ENCODE data around the gene CCNH.

CCNH gene

DNA sequence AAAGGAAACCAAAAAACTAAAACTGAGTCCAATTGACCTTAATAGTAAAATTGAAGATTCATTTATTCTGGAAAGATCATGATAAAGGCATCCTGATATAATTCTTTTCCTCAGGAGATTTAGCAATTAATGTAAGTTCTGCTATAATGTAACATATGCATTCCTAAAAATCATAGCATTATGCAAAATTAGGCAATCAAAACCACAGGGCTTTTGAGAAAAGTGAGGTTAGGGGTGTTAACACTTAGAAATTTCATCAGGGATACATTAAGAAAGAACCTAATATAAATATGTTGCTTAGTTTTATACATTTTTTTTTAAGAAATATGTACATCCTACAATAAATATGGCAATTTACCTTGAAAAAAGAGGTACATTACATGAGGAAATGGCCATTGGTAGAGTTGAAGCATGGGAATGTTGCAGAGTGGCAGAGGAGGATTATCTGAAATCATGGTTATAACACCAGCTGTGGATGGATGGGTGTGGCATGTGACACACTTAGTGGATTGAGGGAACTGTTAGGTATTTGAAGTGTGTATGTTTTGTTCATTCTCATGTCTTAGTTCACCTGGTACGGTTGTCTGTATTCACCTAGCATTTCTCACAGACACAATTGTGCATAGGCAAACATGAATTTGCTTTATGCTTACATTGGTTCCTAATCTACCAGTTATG lies 51.1 kb downstream of the CCNH start:
- Histone ChIP-seq H3K27ac (no peak overlapping the region), H3K4me3 (ENCODE audit: low read depth, low read length) (no peak overlapping the region), H3K27me3 (replicated peaks) (no peaks in the 10 kb centered on the region), H3K36me3 (replicated peaks) (no peaks in the 10 kb centered on the region)
- no peak for DNase-seq
- TF ChIP-seq, protein P1, sequence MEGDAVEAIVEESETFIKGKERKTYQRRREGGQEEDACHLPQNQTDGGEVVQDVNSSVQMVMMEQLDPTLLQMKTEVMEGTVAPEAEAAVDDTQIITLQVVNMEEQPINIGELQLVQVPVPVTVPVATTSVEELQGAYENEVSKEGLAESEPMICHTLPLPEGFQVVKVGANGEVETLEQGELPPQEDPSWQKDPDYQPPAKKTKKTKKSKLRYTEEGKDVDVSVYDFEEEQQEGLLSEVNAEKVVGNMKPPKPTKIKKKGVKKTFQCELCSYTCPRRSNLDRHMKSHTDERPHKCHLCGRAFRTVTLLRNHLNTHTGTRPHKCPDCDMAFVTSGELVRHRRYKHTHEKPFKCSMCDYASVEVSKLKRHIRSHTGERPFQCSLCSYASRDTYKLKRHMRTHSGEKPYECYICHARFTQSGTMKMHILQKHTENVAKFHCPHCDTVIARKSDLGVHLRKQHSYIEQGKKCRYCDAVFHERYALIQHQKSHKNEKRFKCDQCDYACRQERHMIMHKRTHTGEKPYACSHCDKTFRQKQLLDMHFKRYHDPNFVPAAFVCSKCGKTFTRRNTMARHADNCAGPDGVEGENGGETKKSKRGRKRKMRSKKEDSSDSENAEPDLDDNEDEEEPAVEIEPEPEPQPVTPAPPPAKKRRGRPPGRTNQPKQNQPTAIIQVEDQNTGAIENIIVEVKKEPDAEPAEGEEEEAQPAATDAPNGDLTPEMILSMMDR (IDR thresholded peaks at IDR 0.05; ENCODE audit: low read depth, low read length, missing control alignments): no peak
- in situ Hi-C loops (cut with HindIII; ENCODE audit: low pct_ligation_motif_present, low sequenced_read_pairs): no loop called here

DNA sequence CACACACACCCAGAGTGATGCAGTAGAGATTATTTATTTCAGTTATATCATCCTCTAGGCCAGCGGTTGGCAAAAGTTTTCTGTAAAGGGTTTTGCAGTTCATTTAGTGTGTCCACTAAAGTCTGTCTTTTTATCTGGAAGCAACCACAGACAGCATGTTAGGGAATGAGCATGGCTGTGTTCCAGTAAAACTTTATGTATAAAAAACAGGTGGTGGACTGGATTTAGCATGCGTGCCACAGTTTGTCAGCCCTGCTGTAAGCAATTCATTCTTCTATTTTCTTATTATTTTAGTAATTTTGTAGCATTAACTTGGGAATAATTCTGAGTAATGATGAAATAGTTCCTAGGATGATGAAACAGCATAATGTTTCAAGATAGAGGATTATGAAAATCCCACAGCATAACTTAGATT lies 51.7 kb downstream of the CCNH start:
- H3K36me3 ChIP-seq (replicated peaks): no peaks in the 10 kb centered on the region
- no peaks in the 10 kb centered on the region for H3K27me3 ChIP-seq (replicated peaks)
- no peak for DNase-seq
- no peak overlapping the region for H3K27ac ChIP-seq
- in situ Hi-C loops (cut with HindIII; ENCODE audit: low pct_ligation_motif_present, low sequenced_read_pairs): no loop called here
- H3K4me3 ChIP-seq (ENCODE audit: low read depth, low read length): no peak overlapping the region
- TF ChIP-seq, protein P1 (IDR thresholded peaks at IDR 0.05; ENCODE audit: low read depth, low read length, missing control alignments): no peak

DNA sequence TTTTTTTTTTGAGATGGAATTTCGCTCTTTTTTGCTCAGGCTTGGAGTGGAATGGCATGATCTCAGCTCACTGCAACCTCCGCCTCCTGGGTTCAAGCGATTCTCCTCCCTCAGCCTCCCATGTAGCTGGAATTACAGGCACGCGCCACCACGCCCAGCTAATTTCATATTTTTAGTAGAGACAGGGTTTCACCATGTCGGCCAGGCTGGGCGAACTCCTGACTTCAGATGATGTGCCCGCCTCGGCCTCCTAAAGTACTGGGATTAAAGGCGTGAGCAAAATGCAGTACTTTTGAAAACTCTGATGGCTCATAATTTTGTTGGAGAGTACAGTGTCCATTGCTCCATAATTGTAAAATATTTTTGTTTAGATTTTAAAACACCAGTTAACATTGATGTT lies 52.6 kb downstream of the CCNH start:
- DNase-seq: no peak
- TF ChIP-seq, protein P1 (IDR thresholded peaks at IDR 0.05; ENCODE audit: low read depth, low read length, missing control alignments): no peak

DNA sequence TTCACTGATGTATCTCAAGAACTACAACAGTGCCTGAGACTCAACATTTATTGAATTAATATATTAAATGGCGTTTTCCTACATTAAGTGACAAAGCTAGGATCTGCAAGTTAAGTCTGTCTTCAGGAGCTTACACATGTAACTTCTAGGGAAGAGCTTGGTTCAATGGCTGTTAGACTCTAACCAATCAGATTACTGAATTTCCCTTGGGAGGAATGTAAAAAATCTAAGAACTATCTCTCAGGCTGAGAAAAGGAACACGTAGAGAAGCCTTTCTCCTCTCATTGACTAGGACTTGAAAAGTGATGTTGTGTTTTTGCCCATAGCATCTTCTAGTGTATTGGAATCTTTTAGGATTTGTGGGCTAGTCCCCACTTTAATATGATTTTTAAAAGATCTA lies 53.6 kb downstream of the CCNH start:
- Histone ChIP-seq H3K36me3 (replicated peaks) (peaks cover 16% of the 10 kb centered on the region), H3K27me3 (replicated peaks) (no peaks in the 10 kb centered on the region), H3K27ac (no peak overlapping the region), H3K4me3 (ENCODE audit: low read depth, low read length) (no peak overlapping the region)
- TF ChIP-seq, protein P1 (IDR thresholded peaks at IDR 0.05; ENCODE audit: low read depth, low read length, missing control alignments): no peak
- DNase-seq: no peak
- in situ Hi-C loops (cut with HindIII; ENCODE audit: low pct_ligation_motif_present, low sequenced_read_pairs): no loop called here

More for the DNA sequence above, 52.6 kb downstream of the CCNH start:
- Histone ChIP-seq H3K4me3 (ENCODE audit: low read depth, low read length) (no peak overlapping the region), H3K36me3 (replicated peaks) (peaks cover 6% of the 10 kb centered on the region), H3K27ac (no peak overlapping the region), H3K27me3 (replicated peaks) (no peaks in the 10 kb centered on the region)
- in situ Hi-C loops (cut with HindIII; ENCODE audit: low pct_ligation_motif_present, low sequenced_read_pairs): no loop called here

DNA sequence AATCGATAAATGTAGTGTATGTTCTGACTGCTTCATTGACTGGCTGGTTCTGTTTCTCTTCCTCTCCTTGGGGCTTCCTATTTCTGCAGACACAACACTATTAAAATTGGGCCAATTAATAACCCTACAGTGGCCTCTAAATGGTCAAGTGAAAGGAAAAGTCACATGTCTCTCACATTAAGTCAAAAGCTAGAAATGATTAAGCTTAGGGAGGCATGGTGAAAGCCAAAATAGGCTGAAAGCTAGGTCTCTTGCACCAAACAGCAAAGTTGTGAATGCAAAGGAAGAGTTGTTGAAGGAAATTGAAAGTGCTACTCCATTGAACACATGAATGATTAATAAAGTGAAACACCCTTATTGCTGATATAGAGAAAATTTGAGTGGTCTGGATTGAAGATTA lies 58.2 kb downstream of the CCNH start:
- no peak overlapping the region for H3K4me3 ChIP-seq (ENCODE audit: low read depth, low read length)
- H3K36me3 ChIP-seq (replicated peaks): peaks cover 19% of the 10 kb centered on the region
- no peak for DNase-seq
- no peak overlapping the region for H3K27ac ChIP-seq
- TF ChIP-seq, protein P1 (IDR thresholded peaks at IDR 0.05; ENCODE audit: low read depth, low read length, missing control alignments): no peak
- in situ Hi-C loops (cut with HindIII; ENCODE audit: low pct_ligation_motif_present, low sequenced_read_pairs): no loop called here
- no peaks in the 10 kb centered on the region for H3K27me3 ChIP-seq (replicated peaks)

DNA sequence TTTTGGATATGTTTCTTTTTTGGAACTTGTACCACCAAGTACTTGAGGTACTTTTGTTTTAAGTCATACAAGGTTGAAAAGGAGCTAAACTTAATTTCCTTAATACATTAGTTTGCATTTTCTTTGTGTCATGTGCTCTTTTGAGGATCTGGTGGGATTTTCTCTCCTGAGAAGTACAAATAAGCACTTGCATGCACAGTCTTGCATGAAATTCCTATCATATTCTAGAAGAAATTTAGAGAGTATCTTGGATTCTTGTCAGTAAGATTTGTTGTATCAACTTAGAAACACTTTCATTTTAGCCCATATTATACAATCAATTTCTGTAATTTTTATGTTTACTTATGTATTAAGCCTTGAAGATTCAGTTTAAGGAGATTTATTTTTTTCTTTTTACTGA lies 64.9 kb downstream of the CCNH start:
- Histone ChIP-seq H3K4me3 (ENCODE audit: low read depth, low read length) (no peak overlapping the region), H3K27me3 (replicated peaks) (no peaks in the 10 kb centered on the region), H3K36me3 (replicated peaks) (peaks cover 12% of the 10 kb centered on the region), H3K27ac (no peak overlapping the region)
- TF ChIP-seq, protein P1 (IDR thresholded peaks at IDR 0.05; ENCODE audit: low read depth, low read length, missing control alignments): no peak
- DNase-seq: no peak
- in situ Hi-C loops (cut with HindIII; ENCODE audit: low pct_ligation_motif_present, low sequenced_read_pairs): no loop called here

Measured in brain microvascular endothelial cell (primary cell).